ENCODE measurements around the gene AMZ1.
"Not testable (repeated sequence)": the region's sequence is repeated elsewhere in the genome, so short reads cannot be mapped to it uniquely, and the experiment has no call there.

Gene AMZ1

DNA sequence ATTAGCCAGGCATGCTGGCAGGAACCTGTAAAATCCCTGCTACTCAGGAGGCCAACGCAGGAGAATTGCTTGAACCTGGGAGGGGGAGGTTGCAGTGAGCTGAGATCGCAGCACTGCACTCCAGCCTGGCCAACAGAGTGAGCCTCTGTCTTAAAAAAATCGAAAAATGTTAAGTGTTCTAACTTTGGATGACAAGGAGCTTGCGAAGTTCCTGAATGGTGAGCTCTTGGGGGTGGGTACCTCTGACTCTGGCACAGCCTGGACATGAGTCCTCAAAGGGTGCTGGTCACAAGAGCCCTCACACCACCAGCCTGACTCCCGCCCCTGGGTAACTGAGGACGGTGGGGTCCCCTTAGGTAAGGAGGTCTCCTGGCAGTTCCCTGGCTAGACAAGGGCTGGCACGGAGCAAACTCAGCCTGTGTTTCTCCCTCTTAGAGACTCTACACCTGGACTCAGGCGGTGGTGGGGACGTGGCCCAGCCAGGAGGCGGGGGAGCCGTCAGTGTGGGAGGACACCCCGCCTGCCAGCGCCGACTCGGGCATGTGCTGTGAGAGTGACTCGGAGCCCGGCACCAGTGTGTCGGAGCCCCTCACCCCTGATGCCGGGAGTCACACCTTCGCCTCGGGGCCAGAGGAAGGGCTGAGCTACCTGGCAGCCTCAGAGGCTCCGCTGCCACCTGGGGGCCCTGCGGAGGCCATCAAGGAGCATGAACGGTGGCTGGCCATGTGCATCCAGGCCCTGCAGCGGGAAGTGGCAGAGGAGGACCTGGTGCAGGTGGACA, 24.1 kb downstream of the AMZ1 start:
- no peak for DNase-seq (ENCODE audit: low read depth in 2 of 2)

DNA sequence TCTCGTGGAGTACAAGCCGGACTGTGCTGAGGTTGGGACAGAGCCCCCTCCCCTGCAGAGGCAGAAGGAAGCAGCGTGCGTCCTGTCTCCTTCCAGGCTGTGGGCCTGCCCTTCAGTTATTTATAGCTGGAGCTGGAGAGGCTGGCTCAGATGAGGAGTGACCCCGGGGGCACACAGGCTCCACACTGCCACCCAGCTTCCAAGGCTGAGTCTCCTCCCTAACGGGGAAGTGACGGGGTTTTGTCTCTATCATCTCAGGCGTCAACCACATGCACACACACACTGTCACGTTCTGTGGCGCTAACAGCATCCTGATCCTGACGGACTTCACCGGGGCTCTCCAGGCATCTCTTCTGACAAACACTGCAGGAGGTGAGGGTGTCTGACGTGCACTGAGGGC, 25.4 kb downstream of the AMZ1 start:
- no peak for DNase-seq (ENCODE audit: low read depth in 2 of 2)

DNA sequence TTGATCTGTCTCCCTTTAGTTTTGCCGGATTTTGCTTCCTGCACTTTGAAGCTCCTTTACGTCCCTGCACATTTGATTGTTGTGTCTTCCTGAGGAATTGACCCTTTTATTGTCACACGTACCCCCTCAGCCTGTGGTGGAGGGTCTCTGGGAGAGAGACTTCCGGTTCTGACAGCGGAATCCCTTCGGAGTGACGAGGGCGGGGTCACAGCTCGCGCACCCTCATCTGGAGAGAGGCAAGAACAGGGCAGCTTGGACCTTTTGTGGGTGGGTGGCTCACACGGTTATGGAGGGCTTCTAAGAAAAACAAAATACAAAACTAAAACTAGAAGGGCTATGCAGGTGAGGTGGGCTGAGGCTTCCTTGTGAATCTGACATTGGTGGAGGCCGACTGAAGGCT, 26.0 kb downstream of the AMZ1 start:
- no peak for DNase-seq (ENCODE audit: low read depth in 2 of 2)

DNA sequence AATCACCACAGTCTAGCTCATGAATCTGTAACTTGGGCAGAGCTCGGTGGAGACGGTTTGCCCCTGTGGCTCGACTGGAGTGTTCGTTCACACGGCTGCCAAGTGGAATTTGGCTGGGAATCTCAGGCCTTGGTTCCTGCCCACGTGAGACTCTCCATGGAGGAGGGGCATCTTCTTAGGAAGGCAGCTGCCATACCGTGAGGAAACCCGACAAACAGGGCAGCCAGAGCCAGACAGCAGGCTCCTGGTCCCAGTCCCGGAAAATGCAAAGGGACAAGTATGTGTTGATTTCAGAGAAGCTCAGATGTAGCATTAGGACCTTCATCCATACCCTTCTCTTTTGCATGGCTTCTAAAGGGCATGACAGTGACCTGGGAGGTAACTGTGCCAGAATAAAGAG, 26.6 kb downstream of the AMZ1 start:
- DNase-seq (ENCODE audit: low read depth in 2 of 2), result no peak

- DNase-seq (ENCODE audit: low read depth in 2 of 2), result peak in 1 of 2 donors; percentile 40
These were observed 27.6 kb downstream of the AMZ1 start for GRCh38 chr7:2715341-2716231.

- no peak for DNase-seq (ENCODE audit: low read depth in 2 of 2)
These were observed 28.5 kb downstream of the AMZ1 start for GRCh38 chr7:2716488-2716887.

DNA sequence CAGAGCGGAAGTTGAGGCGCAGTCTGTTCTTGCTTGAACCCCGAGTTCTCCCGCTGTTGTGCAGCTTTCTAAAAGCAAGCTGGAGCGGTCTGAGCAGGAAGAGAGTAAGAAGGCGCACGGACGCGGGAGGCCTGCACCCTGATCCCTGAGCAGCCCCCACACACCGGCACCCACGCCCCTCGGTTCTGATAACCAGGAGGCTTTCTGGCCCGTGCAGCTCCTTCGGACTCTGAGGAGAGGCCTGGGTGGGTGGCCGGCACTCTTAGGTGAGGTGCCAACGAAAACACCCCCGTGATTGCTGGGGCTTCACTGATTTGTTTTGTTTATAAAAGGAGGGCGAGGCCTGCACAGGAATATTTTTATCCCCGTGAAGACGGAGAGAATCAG, 28.9 kb downstream of the AMZ1 start:
- no peak for DNase-seq (ENCODE audit: low read depth in 2 of 2)

- DNase-seq (ENCODE audit: low read depth in 2 of 2), result no peak
These were observed 29.6 kb downstream of the AMZ1 start for GRCh38 chr7:2717293-2718261.

DNA sequence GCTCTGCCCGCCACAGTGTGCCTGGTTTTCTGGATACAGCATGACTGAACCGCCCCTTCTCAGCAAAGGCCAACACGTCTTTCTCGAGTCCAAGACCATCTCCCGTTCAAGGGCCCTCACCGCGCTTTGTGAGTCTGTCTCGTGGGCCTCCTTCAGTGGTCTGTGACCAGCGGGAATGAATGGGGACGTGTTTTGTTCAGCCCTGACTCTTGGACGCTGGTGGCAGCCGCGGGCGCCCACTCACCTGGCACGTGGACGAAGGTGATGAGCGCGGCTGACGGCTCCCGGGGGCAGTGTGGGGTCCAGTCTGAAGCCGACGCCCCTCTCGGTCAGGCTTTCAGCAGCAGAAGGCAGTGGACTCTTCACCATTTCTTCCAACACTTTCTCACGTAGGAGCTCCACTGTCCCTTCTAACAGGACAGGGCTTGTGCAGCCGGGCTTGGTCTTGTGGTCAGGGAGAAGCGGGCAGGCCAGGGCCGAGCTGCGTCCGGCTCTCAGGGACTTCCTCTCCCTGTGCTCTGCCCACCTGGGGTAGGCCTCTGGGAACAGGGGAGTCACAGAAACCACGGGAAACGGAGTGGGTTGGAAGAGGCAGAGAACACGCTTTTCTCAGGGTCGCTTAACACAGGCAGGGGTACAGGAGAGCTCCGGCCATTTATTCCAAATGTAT, 30.4 kb downstream of the AMZ1 start:
- no peak for DNase-seq (ENCODE audit: low read depth in 2 of 2)

- peak; percentile 60 to 64 for DNase-seq (ENCODE audit: low read depth in 2 of 2)
These were observed 31.0 kb downstream of the AMZ1 start for GRCh38 chr7:2719007-2719406.

GRCh38 chr7:2720024-2720423, 32.0 kb downstream of the AMZ1 start:
- DNase-seq (ENCODE audit: low read depth in 2 of 2), result no peak

DNA sequence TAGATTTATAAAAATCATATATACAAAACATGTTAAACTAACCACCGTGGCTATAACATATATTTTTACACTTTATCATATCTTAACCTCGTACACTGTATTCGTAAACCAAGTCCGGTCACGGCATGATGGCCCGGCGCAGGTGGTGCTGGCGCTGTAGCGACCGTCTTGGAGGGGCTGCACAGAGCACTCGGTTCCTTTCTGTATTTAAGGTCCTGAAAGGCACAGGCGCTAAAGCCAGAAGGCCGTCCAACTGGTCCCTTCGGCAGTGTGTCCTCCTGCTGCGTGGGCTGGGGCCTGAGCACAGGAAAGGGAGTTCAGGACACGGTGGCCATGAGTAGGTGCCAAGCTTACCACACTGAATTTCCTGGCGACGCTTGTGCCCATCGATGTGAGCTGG, 33.8 kb downstream of the AMZ1 start:
- no peak for DNase-seq (ENCODE audit: low read depth in 2 of 2)

DNA sequence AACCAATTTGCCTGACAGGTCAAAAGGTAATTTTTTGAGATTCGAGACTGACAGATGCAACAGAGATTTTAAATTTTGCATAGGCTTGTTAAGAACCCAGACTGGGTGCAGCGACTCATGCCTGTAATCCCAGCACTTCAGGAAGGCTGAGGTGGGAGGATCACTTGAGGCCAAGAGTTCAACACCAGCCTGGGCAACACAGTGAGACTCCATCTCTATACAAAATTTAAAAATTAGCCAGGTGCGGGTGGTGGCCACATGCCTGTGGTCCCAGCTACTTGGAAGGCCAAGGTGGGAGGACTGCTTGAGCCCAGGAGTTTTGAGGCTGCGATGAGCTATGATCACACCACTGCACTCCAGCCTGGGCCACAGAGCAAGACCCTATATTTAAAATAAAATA, 34.6 kb downstream of the AMZ1 start:
- DNase-seq (ENCODE audit: low read depth in 2 of 2), result no peak

- DNase-seq (ENCODE audit: low read depth in 2 of 2), result no peak
These were observed 35.3 kb downstream of the AMZ1 start for GRCh38 chr7:2723138-2723850.

DNA sequence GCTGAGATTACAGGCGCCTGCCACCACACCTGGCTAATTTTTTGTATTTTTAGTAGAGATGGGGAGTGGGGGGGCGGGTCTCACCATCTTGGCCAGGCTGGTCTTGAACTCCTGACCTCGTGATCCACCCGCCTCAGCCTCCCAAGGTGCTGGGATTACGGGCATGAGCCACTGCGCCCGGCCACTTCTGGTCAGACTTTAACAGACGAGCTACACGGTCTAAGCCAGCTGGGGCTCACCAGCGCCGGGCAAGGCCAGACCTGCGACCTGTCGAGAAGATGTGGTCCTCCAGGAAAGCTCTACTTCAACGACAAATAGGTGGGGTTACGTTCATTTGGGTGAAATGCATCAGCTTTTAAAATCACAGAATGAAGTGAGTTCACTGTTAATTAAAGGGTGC, 36.0 kb downstream of the AMZ1 start:
- DNase-seq (ENCODE audit: low read depth in 2 of 2), result not testable (repeated sequence)

- DNase-seq (ENCODE audit: low read depth in 2 of 2), result no peak
These were observed 36.6 kb downstream of the AMZ1 start for GRCh38 chr7:2724453-2725177.

GRCh38 chr7:2725178-2726105, 37.4 kb downstream of the AMZ1 start:
- DNase-seq (ENCODE audit: low read depth in 2 of 2), result no peak

- no peak for DNase-seq (ENCODE audit: low read depth in 2 of 2)
These were observed 38.5 kb downstream of the AMZ1 start for GRCh38 chr7:2726316-2727018.
